GM11168 (cell line): ENCODE measurements around the gene MGAM2.

ENCODE experiments used
- in situ Hi-C: fragments of 300-500 bp; cut with MboI; formaldehyde crosslinking; loops from one replicate; pipeline ENCODE4 v1.12.0; 2022; ENCODE audit warnings: low sequenced_read_pairs; ENCODE audit not compliant: unreplicated experiment

The MGAM2 gene

DNA sequence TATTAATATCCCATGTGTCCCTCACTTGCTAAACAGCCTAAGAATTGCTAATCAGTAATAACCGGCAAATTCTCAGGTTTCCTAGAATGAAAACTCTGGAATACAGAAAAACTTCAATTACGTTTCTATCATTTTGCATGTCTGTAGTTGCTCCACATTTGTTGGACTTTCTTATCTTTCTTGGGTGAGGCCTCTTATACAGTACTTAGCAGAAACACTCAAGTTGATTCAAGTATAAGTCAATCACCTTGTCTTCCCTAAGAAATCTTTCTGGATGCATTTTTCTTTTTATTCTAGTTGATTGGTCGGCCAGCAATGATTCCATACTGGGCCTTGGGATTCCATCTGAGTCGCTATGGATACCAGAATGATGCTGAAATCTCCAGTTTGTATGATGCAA lies 61.4 kb downstream of the MGAM2 start:
- in situ Hi-C loops = no loop called here

GRCh38 chr7:142174441-142174840 lies 62.9 kb downstream of the MGAM2 start:
- in situ Hi-C loops = no loop called here

- in situ Hi-C loops = no loop called here
Observed at GRCh38 chr7:142175594-142175993, 64.1 kb downstream of the MGAM2 start.

DNA sequence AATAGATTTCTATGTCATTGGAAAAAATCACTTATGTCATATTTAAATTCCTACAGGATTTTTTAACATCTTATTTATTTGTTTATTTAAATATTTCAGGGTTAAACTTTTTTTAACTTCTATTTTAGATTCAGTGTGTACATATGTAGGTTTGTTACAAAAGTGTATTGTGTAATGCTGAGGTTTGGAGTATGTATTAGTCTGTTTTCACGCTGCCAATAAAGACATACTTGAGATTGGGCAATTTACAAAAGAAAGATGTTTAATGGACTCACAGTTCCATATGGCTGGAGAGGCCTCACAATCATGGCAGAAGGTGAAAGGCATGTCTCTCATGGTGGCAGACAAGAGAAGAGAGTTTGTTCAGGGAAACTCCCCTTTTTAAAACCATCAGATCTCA lies 65.4 kb downstream of the MGAM2 start:
- in situ Hi-C loops = no loop called here

DNA sequence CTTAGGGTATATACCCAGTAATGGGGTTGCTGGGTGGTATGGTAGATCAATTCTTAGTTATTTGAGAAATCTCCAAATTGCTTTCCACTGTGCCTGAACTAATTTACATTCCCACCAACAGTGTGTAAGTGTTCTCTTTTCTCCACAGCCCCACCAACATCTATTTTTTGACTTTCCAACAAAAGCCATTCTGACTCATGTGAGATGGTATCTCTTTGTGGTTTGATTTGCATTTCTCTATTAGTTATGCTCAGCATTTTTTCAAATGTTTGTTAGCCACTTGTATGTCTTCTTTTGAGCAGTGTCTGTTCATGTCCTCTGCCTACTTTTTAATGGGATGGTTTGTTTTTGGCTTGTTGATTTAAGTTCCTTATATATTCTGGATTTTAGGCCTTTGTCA lies 66.4 kb downstream of the MGAM2 start:
- in situ Hi-C loops = no loop called here

GRCh38 chr7:142180426-142180825 lies 68.9 kb downstream of the MGAM2 start:
- in situ Hi-C loops = no loop called here

DNA sequence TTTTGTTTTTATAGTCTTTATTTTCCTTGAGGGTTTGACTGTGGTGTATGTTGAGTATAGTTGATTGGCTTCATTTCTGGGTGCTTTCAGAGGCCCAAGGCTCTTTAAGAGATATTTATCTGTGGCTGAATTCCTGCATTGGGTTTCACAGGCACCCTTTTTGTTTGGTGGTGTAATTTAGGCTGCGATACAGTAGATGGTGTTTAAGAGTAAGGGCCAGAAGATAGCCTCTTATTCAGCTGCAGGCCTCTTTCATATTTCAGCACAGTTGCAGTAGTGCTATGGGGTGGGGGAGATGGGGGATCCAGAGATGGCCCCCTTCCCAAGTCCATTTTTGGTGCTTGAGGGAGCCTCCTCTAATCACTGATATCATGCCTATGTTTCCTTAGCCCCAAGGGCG lies 69.7 kb downstream of the MGAM2 start:
- in situ Hi-C loops = no loop called here

DNA sequence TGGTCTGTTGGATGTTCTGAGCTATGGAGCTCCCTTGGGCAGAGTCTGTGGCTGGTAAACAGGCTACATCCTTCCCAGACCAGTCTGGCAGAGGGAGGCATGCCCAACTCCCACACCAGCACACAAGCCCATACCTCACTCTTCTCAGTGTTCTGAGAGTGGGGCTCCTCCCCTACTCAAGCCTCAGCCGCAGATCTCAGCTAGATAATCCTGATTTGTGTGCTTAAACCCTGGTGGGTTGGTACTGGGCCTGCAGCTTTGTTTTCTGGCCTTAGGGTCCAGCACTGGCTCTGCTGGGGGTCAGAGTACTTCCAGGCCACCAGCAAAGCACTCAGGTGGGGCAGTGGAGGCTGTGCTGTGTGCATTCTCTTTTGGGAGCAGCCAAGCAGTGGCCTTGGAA lies 70.4 kb downstream of the MGAM2 start:
- in situ Hi-C loops = no loop called here

GRCh38 chr7:142185069-142185468 lies 73.6 kb downstream of the MGAM2 start:
- in situ Hi-C loops = no loop called here

DNA sequence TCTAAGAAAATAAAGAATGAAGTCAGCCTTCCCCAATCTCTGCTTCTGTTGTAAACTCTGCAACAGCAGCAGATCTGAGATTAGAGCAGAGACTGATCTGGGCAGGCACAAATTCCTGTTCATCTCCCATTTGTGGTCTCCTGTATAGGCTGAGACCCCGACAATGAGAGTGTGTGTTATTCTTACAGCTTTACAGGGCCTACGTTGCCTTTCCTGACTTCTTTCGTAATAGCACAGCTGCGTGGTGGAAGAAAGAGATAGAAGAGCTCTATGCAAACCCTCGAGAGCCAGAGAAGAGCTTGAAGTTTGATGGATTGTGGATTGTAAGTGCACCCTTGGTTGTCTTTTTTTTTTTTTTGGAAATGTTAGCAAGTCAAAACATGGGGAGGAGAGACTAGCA lies 74.3 kb downstream of the MGAM2 start:
- in situ Hi-C loops = no loop called here

DNA sequence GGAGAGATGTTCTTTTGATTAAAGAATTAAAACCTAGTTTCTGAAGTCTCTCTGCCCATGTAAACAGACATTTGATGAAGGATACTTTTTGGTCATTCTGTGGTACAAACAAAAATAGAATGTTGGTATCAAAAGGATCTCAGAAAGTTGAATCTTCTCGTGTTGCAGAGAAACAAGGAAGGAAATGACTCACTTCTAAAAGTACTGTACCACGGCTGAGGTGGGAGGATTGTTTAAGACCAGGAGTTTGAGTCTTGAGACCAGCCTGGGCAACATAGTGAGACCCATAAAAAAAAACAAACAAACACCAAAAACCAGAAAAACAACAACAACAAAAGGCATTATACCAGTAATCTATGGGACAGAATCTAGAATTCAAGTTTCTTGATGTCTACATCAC lies 76.6 kb downstream of the MGAM2 start:
- in situ Hi-C loops = no loop called here

GRCh38 chr7:142188846-142189245 lies 77.3 kb downstream of the MGAM2 start:
- in situ Hi-C loops = no loop called here

DNA sequence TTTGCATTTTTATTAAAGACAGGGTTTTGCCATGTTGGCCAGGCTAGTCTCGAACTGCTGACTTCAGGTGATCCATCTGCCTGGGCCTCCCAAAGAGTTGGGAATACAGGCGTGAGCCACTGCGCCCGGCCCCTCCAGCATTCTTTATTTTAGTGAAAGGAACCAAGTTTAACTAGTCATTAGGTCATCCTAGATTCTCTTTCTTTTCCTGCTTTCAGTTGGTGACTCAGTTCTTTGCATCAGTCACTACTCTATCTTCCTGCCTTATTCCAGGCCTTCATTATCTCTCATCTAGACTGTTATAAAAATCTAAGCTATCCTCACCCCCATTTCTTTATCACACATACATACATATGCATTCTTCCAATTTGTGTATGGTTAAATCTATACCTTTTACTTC lies 82.7 kb downstream of the MGAM2 start:
- in situ Hi-C loops = no loop called here

DNA sequence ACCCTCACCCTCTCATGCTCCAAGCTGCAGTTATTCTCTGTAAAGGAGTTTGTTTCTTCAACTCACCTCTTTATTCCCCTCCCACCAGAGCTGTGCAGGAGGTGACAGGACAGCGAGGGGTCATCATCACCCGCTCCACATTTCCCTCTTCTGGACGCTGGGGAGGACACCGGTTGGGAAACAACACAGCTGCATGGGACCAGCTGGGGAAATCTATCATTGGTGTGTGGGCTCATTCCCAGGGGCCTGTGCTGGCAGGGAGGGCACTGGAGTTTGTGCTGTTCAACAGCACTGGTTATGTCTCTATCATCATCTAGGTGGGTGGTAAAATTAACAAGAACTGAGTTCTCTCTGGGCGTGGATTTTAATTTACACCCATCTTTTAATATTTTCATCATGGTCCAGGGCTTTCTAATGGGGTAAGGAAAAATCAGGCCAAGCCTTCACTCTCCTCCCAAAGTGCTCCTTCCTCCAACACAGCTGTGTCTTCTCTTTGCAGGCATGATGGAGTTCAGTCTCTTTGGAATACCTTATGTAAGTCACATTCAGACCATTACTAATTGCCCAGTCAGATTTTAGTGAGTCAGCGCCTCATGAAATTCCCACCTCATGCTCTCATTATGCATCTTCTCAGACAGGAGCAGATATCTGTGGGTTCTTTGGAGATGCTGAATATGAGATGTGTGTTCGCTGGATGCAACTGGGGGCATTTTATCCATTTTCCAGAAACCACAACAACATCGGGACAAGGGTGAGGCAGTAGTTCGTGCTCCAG lies 84.7 kb downstream of the MGAM2 start:
- in situ Hi-C loops = no loop called here

GRCh38 chr7:142200206-142200605 lies 88.7 kb downstream of the MGAM2 start:
- in situ Hi-C loops = no loop called here

GRCh38 chr7:142228537-142229104 lies 117.1 kb downstream of the MGAM2 start:
- in situ Hi-C loops = no loop called here

- in situ Hi-C loops = no loop called here
Observed at GRCh38 chr7:142231716-142232115, 120.2 kb downstream of the MGAM2 start.

DNA sequence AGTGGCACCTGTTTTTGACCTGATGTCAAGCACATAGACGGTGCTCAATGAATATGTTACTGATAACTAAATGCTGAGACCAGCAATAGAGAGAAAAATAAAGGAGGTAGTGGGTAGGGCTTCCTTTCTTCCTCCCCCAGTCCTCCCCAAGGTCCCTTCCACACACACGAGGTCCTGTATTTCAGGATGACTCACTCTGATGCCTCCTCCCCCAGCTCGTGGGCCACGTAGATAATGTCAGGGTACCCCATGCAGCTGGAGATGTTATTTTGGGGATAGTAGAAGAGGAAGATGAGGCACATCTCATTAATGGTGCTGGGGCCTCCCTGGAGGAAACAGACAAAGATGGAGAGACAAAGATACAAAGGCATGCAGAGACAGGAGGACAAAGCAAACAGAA lies 129.0 kb downstream of the MGAM2 start:
- in situ Hi-C loops = no loop called here

DNA sequence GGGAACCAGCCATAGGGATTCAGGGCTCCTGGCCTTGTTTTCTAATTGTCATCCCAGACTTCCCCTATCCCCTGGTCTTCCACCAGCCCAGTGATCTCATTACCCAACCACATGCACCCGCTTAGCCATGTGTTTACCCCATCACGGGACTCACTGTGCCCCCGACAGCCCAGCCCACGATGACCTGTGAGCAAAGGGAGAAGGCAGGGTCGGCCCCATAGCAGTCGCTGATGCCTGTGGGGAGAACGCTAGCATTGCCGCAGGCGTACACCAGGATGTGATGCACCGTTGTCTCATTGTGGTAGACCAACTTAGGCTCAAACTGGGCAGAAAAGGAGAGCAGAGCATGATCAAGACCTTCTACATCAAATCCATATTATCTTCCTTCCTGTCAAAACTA lies 132.3 kb downstream of the MGAM2 start:
- in situ Hi-C loops = no loop called here

DNA sequence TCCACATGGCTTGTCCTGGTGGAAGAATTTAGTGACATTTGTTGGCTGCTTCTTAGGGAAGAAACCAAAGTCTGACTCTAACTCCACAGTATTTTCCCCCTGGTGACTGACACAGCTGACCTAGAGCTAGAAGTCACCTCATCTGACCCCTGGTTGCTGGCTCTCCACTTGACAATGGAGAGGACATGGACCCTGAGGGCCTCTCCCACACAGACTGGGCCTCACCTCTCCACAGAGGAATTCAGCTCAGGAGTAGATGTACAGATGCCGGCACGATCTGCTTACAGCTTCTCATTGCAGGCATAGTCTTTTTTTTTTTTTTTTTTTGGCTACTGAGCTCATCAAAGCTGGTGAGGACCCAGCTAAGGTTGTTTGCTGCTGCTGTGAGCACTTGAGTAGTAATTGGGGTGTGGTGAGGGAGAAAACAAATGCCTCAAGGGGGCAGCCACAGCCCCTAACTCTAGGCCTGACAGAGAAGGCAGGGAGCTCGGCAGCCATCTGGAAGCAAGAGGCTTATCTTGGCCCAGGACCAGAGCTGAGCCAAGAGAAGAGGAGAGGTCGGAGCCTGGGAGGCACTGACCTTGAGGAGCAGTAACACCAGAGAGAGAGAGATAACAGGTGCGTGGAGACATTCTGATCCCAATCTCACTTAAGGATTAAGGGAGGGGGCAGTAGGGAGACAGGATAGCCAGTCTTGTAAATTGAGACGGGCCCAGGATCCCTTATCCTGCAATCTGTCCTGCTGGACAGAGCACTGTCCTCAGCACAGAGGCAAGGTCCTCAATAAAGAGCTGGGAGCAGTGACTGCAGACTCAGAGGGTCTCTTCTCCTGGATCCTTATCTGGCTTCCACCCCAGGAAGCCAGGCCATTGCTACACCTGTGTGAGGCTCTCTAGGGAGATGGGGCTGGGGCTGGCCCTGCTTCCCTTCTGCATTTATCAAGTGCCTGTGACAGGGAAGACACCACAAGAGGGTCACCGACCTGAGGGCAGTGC lies 136.9 kb downstream of the MGAM2 start:
- in situ Hi-C loops = no loop called here

- in situ Hi-C loops = no loop called here
Observed at GRCh38 chr7:142249918-142250317, 138.4 kb downstream of the MGAM2 start.
